ENCODE measurements around the gene GCK.

GRCh38 chr7:44162785-44163395 lies 26.3 kb downstream of the GCK start:
- no peak for TF ChIP-seq CTCF (IDR thresholded peaks at IDR 0.05)
- no peak for TF ChIP-seq POLR2A (IDR thresholded peaks at IDR 0.05)

All from heart left ventricle (tissue), 13 donors.